NCI-H345 treated with DMSO at 0.1 percent for 48 hours (cell line): ENCODE measurements around the gene DOCK1.

Experiments used
- DNase-seq: peaks from one replicate; lab custom pipeline; 2025; ENCODE audit not compliant: unreplicated experiment; lab: John Stamatoyannopoulos, UW

DOCK1 gene

DNA sequence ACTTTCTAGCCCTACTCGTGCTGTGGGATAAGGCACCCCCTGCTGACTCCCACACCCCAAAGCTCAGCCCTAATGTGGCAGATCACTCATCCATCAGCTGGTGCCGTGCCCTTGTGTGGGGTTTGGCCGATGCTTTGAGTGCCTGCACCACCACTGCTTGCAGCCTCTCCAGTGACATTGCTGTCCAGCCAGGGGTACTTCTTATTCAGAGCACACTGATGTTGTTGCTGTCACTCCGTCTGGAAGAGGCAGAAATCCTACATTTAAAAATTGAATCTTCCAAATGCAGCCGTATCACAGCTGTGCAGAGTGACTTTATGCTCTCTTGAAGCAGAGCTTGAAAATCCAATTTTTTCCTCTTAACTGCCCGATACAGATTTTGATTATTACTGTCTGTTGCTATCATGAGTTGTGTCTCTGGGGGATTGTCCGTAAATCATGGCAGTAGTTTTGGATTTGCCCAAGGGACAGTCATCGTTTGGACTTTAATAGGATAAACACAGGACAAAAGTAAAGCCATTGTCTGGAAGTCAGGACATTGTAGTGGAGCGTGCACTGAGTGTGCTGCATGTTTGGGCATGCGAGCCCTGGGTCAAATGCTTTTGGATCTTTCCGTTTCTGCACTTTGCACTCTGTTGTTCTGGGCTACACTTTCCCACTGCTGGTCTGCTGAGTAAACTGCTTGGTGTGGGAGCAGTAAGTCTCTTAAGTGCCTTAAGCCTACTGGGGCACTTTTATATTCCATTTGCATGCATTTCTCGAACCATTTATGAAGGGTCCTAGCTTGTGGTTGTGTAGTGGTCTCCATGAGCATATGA lies 128.2 kb downstream of the DOCK1 start:
- no peak for DNase-seq

DNA sequence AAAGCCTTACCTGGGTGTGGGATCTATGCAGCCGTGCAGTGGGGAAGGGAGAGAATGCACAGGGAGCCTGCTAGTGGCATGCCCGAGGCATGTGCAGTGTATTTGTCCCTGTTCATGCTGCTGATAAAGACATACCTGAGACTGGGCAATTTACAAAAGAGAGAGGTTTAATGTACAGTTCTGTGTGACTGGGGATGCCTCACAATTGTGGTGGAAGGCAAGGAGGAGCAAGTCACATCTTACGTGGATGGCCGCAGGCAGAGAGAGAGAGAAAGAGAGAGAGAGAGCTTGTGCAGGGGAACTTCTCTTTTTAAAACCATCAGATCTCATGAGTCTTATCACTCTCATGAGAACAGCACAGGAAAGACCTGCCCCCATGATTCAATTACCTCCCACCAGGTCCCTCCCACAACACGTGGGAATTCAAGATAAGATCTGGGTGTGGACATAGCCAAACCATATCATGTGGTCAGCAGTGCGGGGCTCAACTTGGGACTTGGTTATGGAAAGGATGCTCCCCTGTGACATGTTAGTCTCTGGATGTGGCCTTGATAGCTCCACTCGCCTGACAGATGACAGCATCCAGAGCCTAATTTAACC lies 128.9 kb downstream of the DOCK1 start:
- no peak for DNase-seq

DNA sequence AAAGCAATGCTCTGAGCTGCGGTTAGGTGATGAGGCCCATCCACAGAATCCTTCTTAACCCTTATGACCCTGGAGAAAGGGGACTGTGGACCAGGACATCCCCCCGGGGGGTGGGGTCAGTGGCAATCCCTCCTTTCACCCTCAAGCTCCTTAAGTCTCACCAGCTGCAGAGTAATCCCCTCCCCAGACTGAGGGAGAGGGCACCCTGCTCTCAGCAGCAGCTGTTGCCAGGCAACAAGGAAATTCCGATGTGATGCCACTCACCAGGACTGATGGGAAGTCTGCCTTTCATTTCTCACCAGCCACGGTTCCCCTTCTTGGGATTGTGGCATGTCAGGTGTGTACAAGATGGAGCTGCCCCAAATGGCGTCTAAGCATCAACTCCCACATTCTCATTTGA lies 129.6 kb downstream of the DOCK1 start:
- no peak for DNase-seq

DNA sequence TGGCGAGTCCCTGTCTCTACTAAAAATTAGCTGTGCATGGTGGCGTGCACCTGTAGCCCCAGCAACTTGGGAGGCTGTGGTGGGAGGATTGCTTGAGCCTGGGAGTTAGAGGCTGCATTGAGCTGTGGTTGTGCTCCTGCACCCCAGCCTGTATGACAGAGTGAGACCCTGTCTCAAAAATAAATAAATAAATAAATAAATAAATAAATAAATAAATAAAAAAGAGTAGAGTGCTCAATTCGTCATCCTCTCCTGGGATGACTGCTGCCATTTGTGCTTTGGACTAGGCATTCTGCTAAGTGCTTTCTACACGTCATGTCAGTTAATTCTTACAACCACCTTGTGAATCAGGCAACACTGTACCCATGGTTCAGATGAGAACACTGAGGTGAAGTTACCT lies 130.6 kb downstream of the DOCK1 start:
- DNase-seq, result no peak

DNA sequence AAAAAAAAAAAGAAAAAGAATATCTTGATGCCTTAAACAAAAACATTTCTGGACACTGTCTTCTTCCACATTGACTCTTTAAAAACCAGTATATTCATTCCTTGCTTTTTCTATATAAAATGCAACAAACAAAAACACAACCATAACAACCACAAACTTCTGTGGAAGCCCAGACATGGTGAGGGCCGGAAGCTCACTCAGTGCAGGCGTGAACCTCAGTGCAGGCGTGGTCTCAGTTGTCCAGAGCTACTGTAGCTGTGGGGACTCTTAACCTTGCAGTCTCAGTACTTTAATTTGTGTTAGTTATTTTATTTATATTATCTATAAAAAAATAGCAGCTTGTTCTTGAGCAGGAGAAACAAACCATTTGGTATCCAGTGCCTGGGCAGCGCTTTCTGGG lies 131.8 kb downstream of the DOCK1 start:
- no peak for DNase-seq

DNA sequence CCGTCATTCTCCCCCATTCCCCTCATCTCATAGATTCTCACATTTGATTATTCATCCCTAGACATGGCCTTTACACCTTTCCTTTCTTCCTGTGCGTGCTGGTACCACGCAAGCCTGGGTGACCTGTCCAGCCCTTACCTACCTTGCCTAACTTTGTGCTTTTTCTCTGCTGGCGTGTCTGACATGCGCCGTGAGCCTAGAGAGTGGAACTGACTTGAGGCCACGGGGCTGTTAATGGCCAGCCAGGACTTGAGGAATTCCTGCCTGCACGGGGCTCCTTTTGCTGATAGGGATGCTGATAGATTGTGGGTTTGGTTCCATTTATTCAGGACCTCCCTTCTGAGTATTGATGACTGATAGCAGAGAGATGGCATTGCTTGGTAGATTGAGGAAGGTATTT lies 134.2 kb downstream of the DOCK1 start:
- DNase-seq, result no peak

DNA sequence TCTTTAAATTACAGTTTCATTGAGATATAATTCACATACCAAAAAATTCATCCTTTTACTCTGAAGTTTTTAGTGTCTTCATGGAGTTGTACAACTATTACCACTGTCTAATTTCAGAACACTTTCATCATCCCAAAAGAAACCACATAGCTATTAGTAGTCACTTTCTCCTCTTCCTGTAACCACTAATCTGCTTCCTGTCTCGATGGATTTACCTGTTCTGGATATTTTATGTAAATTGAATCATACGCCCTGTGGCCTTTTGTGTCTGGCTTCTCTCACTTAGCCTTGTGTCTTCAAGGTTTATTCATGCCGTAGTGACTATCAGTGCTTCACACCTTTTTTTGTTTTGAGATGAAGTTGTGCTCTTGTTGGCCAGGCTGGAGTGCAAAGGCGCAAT lies 135.5 kb downstream of the DOCK1 start:
- no peak for DNase-seq

DNA sequence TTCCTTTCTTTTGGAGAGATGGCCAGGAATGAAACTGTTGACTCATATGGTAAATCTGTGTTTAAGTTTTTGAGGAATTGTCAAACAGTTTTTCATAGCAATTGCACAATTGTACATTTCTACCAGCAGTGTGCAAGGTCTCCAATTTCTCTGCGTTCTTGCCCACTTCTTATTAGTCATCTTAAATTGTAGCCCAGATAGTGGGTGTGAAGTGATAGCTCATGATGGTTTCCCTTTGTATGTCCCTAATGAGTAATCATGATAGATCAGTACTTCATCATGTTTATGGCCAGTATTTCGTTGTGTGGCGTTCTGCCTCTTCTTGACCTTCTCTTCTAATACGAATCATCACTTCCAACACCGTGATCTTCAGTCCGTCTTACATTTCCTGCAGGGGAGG lies 136.3 kb downstream of the DOCK1 start:
- no peak for DNase-seq

DNA sequence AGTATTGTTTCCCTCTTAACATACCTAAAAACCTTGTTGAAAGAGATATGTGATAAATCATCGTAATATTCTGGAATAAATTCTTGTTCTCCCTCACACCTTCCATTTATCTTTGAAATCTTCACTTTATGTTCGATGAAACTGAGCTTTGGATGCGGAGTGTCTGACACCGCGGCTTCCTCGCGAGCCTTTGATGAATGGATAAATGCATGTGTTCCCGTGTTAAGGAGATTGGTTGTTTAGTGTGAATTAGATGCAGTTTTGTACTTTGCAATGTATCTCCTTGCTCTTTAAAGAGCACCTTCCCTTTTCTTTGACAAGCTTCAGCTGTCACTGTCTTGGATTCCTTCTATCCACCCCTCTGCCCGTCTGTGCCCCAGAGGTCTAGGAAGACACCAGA lies 138.1 kb downstream of the DOCK1 start:
- no peak for DNase-seq

DNA sequence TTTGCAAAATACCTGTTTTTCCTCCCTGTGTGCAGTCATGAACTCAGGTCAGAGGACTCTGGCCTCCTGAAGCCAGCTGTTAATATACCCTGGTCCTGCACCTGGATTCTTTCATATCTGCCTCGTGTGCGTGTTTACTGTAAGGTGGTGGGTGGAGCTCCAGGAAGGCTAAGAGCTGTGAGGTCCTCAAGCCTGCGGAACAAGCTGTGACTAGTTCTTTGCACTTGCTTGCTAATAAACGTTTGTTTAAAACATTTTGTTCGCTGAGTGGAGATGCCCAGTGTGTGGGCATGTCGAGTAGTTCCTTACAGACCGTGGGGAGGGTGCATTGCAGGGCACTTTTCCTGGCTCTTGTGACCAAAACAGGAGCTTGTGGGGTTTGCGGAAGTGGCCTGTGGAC lies 139.0 kb downstream of the DOCK1 start:
- DNase-seq, result no peak

DNA sequence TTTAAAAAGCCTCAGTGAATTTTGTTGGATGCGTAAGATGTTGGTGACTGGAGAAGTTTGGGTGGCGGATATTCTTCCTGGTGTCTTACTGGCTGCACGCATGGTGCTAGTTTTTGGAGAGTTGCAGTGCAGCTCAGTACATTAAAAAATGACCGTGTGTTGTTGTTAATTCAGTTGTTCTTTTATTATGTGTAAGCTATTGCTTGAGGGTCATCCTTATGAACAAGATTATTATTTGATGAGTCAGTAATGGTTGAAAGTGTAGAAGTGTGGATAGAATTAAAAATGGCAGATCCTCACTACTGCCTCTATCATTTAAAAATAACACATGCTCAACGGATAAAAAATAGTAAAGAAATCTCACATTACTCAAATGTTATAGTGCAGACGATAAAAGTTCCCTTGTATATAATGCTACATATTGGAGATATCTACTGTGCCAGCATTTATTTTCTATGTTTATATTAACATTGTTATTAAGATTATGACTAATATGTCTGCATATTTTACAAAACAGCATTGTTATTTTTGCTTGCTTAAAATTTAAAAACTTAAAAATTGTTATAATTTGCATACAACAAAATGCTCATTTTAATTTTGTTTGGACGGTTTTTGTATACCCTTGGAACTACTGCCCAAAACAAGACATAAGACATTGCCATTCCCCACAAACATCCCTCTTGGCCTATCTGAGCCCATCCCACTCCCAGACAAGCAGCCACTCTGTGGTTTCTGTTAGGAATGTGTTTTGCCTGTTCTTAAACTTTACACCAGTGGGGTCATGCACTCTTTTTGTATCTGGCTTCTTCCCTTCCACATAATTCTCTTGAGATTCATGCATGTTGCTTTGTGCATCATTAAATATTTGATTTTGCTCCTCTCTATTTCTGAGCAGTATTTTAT lies 142.0 kb downstream of the DOCK1 start:
- DNase-seq, result no peak

DNA sequence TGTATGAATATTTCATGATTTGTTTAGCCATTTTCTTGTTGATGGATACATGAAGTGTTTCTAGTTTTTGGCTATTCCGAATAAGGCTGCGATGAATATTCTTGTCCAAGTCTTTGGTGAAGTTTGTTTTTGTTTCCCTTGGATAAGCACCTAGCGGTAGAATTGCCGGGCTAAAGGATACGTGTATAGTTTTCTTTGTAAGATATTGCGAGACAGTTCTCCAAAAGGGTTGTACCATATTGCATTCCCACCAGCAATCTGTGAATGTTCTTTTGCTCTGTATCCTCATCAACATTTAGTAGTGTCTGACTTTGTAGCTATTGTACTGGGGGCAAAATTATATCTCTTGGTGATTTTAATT lies 142.6 kb downstream of the DOCK1 start:
- DNase-seq, result no peak

DNA sequence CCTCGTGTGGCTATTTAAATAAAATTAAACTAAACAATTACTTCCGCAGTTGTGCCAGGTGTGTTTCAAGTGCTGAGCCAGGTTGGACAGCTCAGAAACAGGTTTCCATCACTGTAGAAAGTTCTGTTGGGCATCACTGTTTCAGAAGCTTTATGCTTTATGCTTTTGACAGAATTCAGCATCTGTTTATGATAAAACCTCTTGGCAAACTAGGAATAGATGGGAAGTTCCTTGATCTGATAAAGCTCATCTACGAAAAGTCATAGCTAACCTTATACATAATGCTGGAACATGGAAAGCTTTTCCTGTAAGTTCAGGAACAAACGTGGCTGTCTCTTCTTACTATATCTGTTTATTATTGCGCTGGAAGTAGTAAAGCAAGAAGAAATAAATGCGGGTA lies 143.4 kb downstream of the DOCK1 start:
- DNase-seq, result no peak

DNA sequence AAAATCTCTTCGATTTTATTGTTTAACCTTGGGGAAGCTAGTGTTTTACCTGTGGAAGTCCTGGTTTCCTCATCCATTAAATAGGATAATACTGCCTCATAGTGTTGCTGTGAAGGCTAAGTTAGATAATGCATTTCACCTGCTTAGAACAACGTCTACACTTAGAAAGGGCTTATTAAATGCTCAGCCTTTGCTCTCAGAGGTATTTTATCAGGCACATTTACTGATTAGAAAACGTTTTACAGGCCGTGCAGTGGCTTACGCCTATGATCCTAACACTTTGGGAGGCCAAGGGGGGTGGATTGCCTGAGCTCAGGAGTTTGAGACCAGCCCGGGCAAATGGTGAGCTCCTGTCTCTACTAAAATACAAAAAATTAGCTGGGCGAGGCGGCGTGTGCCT lies 146.8 kb downstream of the DOCK1 start:
- no peak for DNase-seq

DNA sequence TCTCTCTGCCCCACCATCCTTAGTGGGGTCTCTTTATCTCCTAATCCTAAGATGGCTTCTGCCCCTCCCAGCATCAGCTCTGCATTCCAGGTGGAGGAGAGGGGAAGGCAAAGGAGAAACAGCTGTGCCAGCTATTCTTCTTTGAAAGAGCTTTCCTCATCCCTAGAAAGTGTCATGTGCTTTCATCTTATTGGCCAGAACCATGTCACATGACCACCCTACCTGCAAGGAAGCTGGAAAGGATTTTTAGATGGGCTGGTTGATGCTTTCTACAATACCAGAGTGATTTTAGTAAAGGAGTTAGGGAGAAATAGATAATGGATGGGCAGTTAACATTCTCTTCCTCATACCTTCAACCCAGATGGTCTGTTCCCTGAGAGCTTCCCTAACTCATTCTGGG lies 150.0 kb downstream of the DOCK1 start:
- DNase-seq, result no peak

DNA sequence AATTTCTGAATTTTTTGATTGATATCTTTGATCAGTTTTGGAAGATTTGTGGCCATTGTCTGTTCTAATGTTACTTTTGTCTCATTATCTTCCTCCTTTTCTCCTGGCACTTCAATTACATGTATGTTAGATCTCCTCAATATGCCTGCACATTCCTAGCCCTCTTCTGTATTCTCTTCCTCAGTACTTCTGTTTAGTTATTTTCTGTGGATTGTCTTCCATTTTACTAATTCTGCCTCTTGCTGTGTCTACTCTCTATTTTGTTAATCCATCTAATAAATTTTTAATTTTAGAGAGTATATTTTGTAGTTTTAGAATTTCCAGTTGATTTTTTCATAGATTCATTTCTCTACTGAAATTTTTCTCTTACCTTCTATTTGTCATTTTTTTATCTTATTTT lies 154.1 kb downstream of the DOCK1 start:
- DNase-seq, result no peak

DNA sequence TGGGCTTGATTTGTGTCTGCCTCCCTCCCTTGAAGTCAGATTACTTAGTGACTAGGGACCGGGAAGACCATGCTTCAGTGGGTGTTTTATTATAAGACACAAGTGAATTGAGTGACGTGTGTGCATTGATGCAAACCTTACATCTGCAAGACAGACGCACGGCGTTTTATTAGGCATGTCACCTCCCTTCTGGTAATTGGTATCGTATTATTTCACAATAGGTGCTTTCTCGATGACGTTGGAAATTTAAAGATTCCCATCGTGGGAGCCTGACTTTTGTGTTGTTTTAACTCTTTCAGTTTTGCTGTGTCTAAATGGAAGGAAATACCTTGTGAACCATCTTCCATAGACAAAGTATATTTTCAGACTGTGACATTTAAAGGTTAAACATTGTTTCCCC lies 158.5 kb downstream of the DOCK1 start:
- DNase-seq, result no peak

DNA sequence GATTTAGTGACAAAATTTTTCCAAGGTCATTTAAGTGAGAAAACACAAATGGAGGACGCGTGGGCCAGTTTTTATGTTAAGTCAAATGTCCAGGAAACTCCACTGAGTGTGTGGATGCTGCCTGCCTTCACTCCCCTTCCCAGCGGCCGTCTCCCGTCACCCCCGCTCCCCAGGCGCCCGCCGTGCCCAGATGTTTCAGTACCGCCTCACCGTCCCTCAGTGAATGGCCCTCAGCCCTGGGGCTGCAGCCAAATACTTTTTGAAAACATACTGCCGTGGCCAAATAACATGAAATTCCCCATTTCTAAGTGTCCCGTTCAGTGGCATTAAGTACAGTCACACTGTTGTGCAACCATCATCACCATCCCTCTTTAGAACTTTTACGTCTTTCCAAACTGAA lies 159.2 kb downstream of the DOCK1 start:
- no peak for DNase-seq

DNA sequence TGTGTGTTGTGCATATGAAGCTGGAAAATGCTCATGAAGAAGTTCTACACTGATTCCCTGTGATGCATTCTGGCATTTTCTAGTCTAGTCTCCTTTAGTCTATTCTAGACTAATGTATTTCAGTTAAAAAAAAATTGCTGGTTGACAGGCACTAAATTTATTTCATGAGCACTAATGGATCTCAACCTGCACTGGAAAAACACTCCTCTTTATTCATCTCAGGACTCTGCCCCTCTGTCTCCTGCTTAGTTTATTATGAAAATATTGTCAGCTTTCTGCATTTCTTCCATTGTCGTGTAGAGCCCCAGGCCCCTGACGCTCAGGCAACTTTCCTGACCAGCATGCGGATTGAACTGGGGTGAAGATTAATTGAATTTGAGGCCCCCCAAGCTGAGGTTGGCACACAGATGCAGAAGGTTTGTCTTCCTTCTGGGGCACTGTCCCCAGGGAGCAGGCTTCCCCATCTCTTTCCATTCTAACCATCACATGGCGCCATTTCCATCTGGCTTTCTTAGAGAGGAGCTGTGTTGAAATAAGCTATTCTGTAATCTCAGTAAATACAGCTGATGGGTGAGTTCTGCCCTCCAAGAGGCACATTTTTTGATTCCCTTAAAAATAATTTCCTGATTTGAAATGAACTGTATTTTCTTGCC lies 162.4 kb downstream of the DOCK1 start:
- DNase-seq, result no peak

DNA sequence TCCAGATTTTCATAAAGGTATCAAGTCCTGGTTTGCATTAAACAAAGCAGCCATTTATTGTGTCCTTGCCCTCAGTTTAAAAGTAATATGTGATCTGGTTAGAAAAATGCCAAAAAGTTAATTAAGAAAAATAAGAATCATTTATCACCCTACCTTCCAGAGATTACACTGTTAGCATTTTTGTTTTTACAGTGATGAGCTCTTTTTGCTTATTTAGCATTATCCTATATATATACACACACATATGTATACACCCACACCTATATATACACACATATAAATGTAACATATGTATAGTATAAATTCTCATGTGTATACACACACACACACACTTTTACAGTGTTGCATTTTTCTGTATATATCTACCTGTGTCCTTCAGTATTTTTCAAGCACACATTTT lies 163.3 kb downstream of the DOCK1 start:
- no peak for DNase-seq

DNA sequence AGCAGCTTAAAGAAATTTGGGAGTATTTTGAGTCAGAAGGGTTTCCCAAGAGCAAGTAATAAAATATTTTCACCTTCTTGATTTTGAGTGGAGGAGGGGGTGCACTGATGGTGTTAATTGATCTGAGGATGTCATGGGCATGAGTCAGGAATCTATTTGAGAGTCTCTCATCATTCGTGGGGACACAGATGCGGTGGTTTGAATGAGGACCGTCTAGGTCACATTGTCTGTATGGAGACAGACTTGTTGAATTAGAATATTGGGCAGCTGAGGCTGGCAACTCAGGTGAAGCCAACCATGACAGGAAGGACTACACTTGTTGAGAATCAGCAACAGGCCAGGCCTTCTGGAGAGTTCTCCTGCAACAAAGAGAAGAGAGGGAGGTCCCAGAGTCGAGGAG lies 164.2 kb downstream of the DOCK1 start:
- DNase-seq, result no peak

DNA sequence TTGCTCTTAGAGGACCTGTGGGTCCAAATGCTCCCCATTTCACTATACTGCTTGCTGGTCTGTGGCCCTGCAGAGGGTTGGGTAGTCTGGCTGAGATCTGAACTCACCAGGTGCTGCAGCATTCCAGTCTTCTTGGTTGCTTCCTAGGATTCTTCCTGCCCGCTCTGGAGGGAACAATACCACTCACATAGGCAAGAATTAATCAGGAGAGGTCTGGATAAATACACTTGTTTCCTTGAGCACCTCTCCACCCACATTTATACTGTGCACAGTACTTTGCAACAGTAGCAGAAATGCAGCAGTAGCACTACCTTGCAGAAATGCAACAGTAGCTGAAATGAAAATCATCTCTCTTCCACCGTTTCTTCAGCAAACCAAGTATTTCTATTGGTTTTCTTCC lies 165.9 kb downstream of the DOCK1 start:
- DNase-seq, result no peak
